PC-3 (cell line): ENCODE data around the gene TBC1D9.

Experiments
- EZH2 ChIP-seq: fragments of 300-600 bp; sonication (generic); IDR thresholded peaks from one replicate; pipeline ENCODE4 v1.6.1; 2017; ENCODE audit warnings: antibody characterized with exemption, mild to moderate bottlenecking, low read length; ENCODE audit not compliant: unreplicated experiment
- TF ChIP-seq, protein P1 (sequence below): fragments of 300-600 bp; sonication (generic); conservative IDR thresholded peaks from 2 replicates; pipeline ENCODE4 v1.5.1; 2017; ENCODE audit warnings: antibody characterized with exemption, low read depth, mild to moderate bottlenecking, low read length

DNA sequence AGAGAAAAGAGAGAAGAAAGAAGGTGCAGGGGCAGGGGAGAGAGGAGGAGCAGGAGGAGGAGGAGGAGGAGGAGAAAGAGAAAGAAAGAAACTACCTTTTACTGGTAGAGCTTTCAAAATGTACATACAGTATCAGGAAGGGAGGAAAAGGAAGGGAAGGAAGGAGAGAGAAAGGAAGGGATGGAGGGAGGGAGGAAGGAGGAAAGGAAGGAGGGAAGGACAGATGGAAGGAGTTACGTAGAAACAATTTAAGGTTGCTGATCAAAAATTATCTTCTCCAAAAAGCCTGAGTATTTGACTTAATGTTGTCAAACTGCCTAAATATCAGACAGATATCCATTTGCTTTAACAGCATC lies 13.4 kb downstream of the TBC1D9 start:
- TF ChIP-seq, protein P1, sequence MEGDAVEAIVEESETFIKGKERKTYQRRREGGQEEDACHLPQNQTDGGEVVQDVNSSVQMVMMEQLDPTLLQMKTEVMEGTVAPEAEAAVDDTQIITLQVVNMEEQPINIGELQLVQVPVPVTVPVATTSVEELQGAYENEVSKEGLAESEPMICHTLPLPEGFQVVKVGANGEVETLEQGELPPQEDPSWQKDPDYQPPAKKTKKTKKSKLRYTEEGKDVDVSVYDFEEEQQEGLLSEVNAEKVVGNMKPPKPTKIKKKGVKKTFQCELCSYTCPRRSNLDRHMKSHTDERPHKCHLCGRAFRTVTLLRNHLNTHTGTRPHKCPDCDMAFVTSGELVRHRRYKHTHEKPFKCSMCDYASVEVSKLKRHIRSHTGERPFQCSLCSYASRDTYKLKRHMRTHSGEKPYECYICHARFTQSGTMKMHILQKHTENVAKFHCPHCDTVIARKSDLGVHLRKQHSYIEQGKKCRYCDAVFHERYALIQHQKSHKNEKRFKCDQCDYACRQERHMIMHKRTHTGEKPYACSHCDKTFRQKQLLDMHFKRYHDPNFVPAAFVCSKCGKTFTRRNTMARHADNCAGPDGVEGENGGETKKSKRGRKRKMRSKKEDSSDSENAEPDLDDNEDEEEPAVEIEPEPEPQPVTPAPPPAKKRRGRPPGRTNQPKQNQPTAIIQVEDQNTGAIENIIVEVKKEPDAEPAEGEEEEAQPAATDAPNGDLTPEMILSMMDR: no peak
- TF ChIP-seq EZH2: no peak
